GM12878 (cell line): Measurements from ENCODE around the gene CDYL.

Experiments used
- CREB1 ChIP-seq: IDR thresholded peaks from 2 replicates; pipeline ENCODE4 v1.6.1; 2012; ENCODE audit warnings: low read depth, mild to moderate bottlenecking, inconsistent platforms
- CTCF ChIP-seq, 3 experiments: IDR thresholded peaks in 2 of 3; conservative IDR thresholded peaks in 1 of 3; 2 replicates each; pipeline ENCODE4 v1.5.1; 2011; ENCODE audit warnings: low read depth in 3 of 3, low read length in 3 of 3, mild to moderate bottlenecking in 3 of 3, control low read depth in 2 of 3, moderate library complexity in 2 of 3, inconsistent platforms in 1 of 3, mixed read lengths in 1 of 3; ENCODE audit not compliant: control insufficient read depth in 2 of 3, insufficient read depth in 1 of 3; ENCODE audit errors: extremely low read depth in 1 of 3
- MAX ChIP-seq: IDR thresholded peaks from 2 replicates; pipeline ENCODE4 v1.6.1; 2012; ENCODE audit warnings: low read depth, low read length, improper control_type of control experiment
- TF ChIP-seq, protein P1 (sequence below): IDR thresholded peaks from 2 replicates; pipeline ENCODE4 v1.6.1; 2011; ENCODE audit warnings: mild to moderate bottlenecking, low read depth, low read length, moderate library complexity; ENCODE audit not compliant: insufficient replicate concordance

DNA sequence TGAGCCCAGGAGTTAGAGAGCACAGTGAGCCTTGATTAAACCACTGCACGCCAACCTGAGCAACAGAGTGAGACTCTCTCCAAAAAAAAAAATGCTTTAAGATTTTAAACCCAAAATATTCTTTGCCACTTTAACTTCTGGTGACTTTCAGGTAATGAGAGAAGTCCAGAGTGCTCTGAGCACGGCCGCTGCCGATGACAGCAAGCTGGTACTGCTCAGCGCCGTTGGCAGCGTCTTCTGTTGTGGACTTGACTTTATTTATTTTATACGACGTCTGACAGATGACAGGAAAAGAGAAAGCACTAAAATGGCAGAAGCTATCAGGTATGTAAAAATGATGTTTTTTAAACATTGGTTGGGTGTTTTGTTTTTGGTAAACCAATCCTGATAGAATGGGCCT lies 161.2 kb downstream of the CDYL start:
- TF ChIP-seq, protein P1, sequence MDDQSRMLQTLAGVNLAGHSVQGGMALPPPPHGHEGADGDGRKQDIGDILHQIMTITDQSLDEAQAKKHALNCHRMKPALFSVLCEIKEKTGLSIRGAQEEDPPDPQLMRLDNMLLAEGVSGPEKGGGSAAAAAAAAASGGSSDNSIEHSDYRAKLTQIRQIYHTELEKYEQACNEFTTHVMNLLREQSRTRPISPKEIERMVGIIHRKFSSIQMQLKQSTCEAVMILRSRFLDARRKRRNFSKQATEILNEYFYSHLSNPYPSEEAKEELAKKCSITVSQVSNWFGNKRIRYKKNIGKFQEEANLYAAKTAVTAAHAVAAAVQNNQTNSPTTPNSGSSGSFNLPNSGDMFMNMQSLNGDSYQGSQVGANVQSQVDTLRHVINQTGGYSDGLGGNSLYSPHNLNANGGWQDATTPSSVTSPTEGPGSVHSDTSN: no peak
- TF ChIP-seq MAX: no peak
- no peak for TF ChIP-seq CREB1
- TF ChIP-seq CTCF (IDR thresholded peaks at IDR 0.05 in 2 of 3, conservative IDR thresholded peaks at IDR 0.05 in 1 of 3; ENCODE audit: control insufficient read depth in 2 of 3, extremely low read depth in 1 of 3, insufficient read depth in 1 of 3, low read depth in 3 of 3, low read length in 3 of 3): no peak
